IPS-NIHi7 (cell line): ENCODE results near the gene IPP.
"Not testable (repeated sequence)": the region's sequence is repeated elsewhere in the genome, so short reads cannot be mapped to it uniquely, and the experiment has no call there.

Experiments used
- DNase-seq: peaks from one replicate; pipeline ENCODE4 v3.0.0; 2012; ENCODE audit warnings: mixed read lengths; ENCODE audit errors: extremely low spot score

IPP gene

GRCh38 chr1:45684402-45684801 lies 66.1 kb downstream of the IPP start:
- no peak for DNase-seq

DNA sequence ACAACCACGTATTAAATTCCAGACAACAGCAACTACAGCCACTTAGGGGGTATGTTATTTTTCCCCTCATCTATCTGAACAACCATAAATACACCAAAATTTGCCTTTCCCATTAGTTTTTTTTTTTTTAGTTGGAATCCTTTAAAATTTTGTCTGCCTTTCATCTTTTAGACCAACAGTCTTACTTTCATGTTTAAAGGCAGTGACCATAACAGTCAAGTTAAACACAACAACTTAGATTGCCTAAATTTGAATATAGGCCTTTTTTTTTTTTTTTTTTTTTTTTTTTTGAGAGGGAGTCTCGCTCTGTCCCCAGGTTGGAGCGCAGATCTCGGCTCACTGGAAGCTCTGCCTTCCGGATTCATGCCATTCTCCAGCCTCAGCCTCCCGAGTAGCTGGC lies 67.5 kb downstream of the IPP start:
- no peak for DNase-seq

- no peak for DNase-seq
These were observed 71.3 kb downstream of the IPP start for GRCh38 chr1:45679123-45679522.

- no peak for DNase-seq
These were observed 72.0 kb downstream of the IPP start for GRCh38 chr1:45678489-45678888.

GRCh38 chr1:45677751-45678245 lies 72.7 kb downstream of the IPP start:
- DNase-seq: no peak

DNA sequence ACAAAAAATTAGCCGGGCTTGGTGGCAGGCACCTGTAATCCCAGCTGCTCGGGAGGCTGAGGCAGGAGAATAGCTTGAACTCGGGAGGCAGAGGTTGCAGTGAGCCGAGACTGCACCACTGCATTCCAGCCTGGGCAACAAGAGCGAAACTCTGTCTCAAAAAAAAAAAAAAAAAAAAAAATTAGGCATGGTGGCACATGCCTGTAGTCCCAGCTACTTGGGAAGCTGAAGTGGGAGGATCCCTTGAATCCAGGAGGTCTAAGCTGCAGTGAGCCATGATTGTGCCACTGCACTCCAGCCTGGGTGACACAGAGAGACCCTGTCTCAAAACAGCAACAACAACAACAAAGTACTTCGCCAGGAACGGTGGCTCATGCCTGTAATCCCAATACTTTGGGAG lies 73.9 kb downstream of the IPP start:
- DNase-seq: not testable (repeated sequence)

DNA sequence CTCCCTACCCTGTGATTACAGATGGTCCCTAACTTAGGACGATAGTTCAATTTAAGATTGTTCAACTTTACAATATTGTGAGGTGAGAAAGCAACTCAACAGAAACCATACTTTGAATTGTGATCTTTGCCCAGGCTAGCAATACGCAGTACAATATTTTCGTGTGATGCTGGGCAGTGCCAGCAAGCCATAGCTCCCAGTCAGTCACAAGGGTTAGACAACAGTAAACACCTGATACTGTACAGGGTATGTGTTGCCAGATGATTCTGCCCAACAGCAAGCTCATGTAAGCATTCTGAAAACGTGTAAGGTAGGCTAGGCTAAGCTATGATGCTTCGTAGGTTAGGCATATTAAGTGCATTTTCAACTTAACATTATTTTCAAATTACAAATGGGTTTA lies 76.0 kb downstream of the IPP start:
- no peak for DNase-seq

DNA sequence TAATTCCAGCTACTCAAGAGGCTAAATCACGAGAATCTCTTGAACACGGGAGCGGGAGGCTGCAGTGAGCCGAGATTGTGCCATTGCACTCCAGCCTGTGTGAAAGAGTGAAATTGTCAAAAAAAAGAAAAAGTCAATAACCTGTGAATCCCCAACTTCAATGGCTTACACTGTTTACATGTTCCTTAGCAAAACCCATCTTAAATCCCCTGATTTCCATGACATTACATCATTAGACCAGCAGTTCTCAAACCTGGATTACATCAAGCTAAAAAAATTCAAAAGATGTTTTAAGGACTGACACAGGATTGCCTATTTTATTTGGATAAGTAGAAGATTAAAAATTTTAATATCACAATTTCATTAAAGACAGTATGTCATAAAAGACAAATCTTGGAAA lies 76.5 kb downstream of the IPP start:
- no peak for DNase-seq

DNA sequence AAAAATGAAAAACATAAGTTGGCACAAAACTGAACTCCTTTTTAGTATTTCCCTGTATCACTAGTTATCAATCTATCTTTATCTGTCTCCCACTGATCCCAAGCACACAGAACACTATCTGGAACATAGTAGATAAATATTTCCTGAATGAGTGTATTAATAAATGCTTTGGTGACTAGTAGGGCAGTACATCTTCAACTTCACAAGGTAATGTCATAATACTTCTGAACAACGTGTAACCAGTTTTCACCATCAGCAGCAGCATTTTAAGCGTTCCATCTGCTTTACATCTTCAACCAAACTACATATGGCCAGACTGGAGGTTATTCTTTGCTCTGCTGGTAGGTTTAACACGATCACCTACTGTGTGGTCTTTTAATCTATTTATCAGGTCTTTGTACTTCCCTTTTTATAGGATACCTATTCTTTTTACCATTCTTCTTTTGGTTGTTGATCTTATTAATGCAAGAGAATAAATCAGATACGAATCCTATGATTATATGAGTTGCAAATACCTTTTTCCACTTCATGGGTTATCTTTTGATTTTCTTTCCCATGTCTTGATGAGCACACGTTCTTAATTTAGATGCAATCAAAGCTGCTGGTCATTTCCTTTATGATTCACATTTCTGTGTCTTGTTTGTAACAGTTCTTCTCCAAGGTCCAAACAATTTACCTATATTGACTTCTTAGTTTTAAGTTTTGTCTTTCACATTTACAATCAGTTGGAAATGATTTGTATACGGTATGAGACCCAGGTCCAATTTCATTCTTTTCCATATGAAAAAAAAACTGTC lies 80.4 kb downstream of the IPP start:
- DNase-seq: no peak

GRCh38 chr1:45669379-45669778 lies 81.1 kb downstream of the IPP start:
- DNase-seq: no peak

DNA sequence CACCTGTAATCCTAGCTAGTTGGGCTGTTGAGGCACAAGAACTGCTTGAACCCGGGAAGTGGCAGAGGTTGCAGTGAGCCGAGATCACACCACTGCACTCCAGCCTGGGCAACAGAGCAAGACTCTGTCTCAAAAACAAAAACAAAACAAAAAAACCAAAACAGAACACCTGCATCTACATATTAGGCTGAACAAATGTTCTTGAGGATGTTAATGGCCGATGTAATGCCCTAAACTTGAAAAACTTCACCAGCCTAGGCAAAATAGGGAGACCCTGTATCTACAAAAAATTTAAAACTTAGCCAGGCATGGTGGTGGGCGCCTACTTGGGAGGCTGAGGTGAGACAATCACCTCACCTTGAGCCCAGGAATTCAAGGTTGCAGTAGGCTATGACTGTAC lies 81.9 kb downstream of the IPP start:
- no peak for DNase-seq

GRCh38 chr1:45667321-45668111 lies 82.9 kb downstream of the IPP start:
- no peak for DNase-seq

DNA sequence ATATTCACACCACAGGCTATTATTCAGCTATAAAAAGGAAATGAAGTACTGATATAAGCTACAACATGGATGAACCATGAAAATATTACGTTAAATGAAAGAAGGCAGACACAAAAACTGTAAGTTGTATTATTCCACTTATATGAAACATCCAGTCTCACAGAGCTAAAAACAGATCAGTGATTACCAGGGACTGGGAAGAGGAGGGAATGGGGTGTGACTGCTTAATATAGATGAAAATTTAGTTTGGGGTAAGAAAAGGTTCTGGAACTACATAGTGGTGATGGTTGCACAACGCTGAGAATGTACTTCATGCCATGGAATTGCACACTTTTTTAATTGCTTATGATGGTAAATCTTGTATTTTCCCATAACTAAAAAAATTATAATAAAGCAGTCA lies 83.6 kb downstream of the IPP start:
- no peak for DNase-seq

DNA sequence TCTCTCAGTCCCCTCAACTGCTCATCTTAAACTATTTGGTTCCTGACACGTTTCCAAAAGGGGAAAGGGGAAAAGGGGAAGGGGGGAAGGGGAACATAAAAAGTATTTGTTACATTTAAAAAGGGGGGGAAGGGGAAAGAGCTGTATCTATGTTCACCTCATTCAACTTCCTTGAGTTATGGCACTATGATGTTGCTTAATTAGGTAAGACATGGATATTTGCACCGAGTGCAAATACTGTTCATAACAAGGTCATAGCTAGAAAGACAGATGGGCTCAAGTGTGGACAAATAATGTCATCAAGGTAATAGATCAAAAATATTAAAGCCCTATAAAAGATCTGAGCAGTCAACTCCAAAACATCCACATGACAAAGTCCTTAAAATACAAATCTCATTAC lies 90.1 kb downstream of the IPP start:
- DNase-seq: no peak

DNA sequence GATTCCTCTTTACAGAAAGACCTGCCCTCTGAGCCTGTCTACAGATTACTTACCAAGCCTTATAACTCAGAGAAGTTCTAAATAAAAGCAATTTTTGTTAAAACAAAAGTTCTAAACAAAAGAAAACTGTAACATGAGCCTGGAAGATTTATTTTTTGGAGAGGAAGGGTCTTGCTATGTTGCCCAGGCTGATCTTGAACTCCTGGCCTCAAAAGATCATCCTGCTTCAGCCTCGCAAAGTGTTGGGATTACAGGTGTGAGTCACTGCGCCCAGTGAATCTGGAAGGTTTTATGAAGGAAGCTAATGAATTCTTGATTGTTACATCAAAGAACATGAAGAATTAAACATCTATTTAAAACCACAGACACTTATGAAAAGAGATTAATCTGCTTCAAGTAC lies 91.2 kb downstream of the IPP start:
- DNase-seq: no peak

GRCh38 chr1:45658171-45658570 lies 92.3 kb downstream of the IPP start:
- DNase-seq: no peak

- no peak for DNase-seq
These were observed 93.8 kb downstream of the IPP start for GRCh38 chr1:45656573-45657226.

- no peak for DNase-seq
These were observed 95.7 kb downstream of the IPP start for GRCh38 chr1:45654540-45655280.
